ENCODE results near the gene UBXN2A.

Gene UBXN2A

DNA sequence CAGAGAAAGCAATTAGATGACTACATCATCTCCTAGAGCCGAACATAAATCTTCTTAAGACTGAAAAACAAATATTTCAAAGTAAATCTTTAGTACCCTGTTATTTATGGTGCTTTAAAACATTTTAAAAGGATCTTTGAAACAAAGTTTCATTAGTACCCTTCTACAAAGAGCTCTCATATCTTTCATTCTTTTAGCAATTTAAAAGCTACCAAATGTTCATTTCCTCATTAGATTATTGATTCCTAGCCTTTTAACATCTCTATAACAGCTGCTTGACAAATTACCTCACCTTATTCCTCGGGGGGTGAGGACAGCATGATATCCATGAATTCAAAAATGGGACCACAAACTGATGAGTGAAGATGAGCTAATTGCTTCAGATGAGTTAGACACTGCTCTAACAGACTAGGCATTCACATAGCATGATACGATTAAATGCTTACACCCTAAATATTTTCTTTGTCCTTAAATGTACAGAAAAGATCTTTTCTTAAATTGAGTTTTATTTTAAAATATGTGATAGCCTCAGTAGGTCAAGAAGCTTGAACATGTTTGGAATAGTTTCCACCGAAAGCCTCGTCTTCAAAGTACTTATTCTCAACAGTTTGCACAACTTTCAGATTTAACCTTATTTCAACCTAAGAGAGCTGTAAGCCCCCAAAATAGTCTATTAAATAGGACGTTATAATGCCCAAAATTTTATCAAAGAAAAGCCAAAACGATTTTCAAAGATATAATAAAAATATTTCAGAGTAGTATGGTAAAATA lies 15.5 kb upstream of the UBXN2A start:
- DNase-seq (ENCODE audit: low spot score) = no peak
- peak overlapping the region; percentile 86 for H3K4me3 ChIP-seq
- TF ChIP-seq, protein P1, sequence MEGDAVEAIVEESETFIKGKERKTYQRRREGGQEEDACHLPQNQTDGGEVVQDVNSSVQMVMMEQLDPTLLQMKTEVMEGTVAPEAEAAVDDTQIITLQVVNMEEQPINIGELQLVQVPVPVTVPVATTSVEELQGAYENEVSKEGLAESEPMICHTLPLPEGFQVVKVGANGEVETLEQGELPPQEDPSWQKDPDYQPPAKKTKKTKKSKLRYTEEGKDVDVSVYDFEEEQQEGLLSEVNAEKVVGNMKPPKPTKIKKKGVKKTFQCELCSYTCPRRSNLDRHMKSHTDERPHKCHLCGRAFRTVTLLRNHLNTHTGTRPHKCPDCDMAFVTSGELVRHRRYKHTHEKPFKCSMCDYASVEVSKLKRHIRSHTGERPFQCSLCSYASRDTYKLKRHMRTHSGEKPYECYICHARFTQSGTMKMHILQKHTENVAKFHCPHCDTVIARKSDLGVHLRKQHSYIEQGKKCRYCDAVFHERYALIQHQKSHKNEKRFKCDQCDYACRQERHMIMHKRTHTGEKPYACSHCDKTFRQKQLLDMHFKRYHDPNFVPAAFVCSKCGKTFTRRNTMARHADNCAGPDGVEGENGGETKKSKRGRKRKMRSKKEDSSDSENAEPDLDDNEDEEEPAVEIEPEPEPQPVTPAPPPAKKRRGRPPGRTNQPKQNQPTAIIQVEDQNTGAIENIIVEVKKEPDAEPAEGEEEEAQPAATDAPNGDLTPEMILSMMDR (IDR thresholded peaks at IDR 0.05) = no peak
- peak overlapping the region; percentile 91 to 97 for H3K27ac ChIP-seq

GRCh38 chr2:23925702-23926289 lies 14.5 kb upstream of the UBXN2A start:
- Histone ChIP-seq H3K27ac (peak overlapping the region; percentile 91 to 97), H3K4me3 (peak overlapping the region; percentile 86)
- TF ChIP-seq, protein P1 (IDR thresholded peaks at IDR 0.05) = no peak
- no peak for DNase-seq (ENCODE audit: low spot score)

- TF ChIP-seq, protein P1 (IDR thresholded peaks at IDR 0.05) = no peak
- Histone ChIP-seq H3K4me3 (peak overlapping the region; percentile 86), H3K27ac (peak overlapping the region; percentile 91 to 97)
- peak; percentile 79 for DNase-seq (ENCODE audit: low spot score)
Measured at GRCh38 chr2:23926290-23926749, 13.9 kb upstream of the UBXN2A start.

GRCh38 chr2:23926750-23927571 lies 13.3 kb upstream of the UBXN2A start, which contains the start of gene ATAD2B:
ATAD2B (minus strand) TSS chr2:23927123; CDS start chr2:23926770, 353 bp downstream.
- peak within 1 kb of the TSS; percentile 86 for H3K4me3 ChIP-seq
- DNase-seq (ENCODE audit: low spot score) = peak; percentile 92
- H3K27ac ChIP-seq = peak within 1 kb of the TSS; percentile 91 to 97
- TF ChIP-seq, protein P1 (IDR thresholded peaks at IDR 0.05) = peak; percentile 74

DNA sequence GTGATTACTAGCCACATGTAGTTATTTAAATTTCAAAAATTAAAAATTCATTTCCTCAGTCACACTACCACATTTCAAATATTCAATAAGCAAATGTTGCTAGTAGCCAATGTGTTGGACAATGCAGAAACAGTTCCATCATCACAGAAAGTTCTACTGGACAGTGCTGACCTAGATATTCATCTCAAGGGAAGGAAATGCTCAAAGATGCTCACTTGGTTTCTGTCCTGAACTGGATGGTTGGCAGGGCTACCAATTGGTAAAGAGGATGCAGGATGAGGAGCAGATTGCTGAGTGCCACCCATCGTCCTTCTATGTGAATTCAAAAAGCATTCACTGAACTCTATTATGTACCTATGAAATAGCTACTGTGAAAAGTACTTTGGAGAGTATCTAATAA lies 6.0 kb upstream of the UBXN2A start:
- no peak for DNase-seq (ENCODE audit: low spot score)
- TF ChIP-seq, protein P1 (IDR thresholded peaks at IDR 0.05) = no peak
- H3K4me3 ChIP-seq = no peak overlapping the region
- H3K27ac ChIP-seq = no peak overlapping the region

GRCh38 chr2:23940718-23941620 lies 706 bp downstream of the UBXN2A start:
- TF ChIP-seq, protein P1 (IDR thresholded peaks at IDR 0.05) = no peak
- Histone ChIP-seq H3K27ac (peak overlapping the region; percentile 95 to 96), H3K4me3 (peak overlapping the region; percentile 92)
- DNase-seq (ENCODE audit: low spot score) = peak; percentile 80

Measured in coronary artery (tissue), 2 donors.